ENCODE measurements around the gene GLT1D1.

DNA sequence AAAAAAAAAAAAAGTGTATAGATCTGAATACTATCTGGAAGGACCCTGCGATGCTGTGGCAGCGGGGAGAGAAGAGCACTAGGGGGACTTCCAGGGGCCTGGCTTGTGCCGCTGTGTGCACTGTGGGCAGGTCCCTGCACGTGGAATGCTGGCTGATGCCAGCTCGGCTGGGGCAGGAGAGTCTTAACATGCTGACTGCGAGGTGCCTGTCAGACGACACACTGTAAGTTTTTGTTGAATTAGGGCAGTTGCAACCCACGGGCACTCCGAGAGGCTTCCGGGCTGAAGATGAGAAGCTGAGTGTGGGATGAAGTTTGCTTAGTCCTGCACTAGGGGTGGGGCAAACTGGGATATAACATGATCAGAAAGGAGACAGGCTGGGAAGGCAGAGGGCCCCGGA lies 10.7 kb downstream of the GLT1D1 start:
- TF ChIP-seq FOXP2 (optimal IDR thresholded peaks at IDR 0.05; ENCODE audit: control extremely low read depth, extremely low read length, insufficient read depth) (no peak), EZH2 (IDR thresholded peaks at IDR 0.05) (no peak), POLR2AphosphoS5 (IDR thresholded peaks at IDR 0.05; ENCODE audit: borderline replicate concordance, low read depth, low read length) (no peak)

Measured in SK-N-MC (cell line).